SW 1271 (cell line): ENCODE measurements around the gene LRRC1.
"Not testable (repeated sequence)": the region's sequence is repeated elsewhere in the genome, so short reads cannot be mapped to it uniquely, and the experiment has no call there.

ENCODE experiments used
- DNase-seq, 2 experiments: peaks; one replicate each; lab custom pipeline; 2025; lab: John Stamatoyannopoulos, UW

The LRRC1 gene

GRCh38 chr6:53794720-53795339, at the start of gene LRRC1:
Gene LRRC1, plus strand, starts transcription at chr6:53795005. Its CDS starts 252 bp downstream, at chr6:53795257.
- peak; percentile 35 to 79 for DNase-seq

- DNase-seq, result no peak
Measured at GRCh38 chr6:53746442-53747103, 48.2 kb upstream of the LRRC1 start.

DNA sequence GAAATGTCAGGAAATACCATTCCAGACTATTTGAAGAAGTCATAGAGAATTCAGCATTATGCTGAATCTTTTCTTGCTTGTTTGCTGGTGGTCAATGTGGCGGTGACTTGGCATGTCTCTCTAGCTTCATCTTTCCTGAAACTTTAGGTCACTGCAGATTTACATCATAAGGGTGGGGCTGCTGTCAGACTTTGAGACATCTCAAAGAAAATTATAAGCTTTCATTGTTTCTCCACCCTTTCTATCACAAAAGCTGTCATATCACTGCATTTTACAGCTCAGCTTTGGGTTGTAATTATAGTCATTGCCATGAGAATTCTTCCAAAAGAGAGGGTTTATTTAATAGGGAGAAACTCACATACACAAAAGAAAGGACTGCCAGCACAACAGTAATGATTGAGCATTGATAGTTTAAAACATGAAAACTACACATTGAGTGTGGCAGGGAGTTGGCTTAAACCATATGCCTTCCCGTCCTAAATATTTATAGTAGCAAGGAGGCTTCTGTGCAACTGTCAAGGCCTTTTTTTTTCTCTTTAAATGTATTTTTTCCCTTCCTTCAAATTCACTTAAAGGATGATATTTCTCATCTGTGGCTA, 44.7 kb upstream of the LRRC1 start:
- DNase-seq, result no peak

- no peak for DNase-seq
Measured at GRCh38 chr6:53751417-53751816, 43.4 kb upstream of the LRRC1 start.

- DNase-seq, result no peak
Measured at GRCh38 chr6:53752440-53752839, 42.4 kb upstream of the LRRC1 start.

DNA sequence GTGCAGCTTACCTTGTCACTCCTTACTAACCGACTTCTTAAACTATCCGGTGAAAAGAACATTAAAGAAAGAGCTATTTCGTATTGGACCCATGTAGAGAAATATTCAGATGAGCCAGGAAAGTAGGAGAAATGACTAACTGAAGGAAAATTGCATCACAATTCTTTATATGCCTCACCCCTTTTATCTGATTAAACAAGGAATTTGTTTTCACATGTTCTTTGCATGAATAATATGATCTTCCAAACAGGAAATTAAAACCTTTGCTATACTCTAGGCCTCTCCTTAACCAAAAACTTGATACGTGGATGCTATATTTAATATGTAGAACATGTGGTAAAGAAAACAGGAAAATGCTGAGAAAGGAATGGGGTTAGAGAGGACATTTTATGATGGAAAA, 41.9 kb upstream of the LRRC1 start:
- no peak for DNase-seq

DNA sequence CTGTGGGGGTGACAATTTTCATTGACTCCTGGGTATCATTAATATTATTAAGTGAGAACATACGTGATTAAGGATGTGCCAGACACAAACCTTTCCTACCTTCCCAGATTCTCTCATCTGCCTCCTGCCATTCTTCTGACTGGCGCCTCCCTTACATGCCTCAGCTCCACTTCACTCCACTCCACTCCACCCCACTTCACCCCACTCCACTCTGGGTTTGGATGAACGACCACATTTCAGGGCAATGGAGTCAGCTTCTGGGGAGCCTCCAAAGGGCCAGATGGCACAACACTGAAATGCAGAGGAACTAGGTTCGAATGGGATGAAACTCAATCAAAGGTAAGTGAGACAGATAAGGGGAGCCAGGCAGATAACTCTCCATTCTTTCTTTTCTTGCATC, 40.5 kb upstream of the LRRC1 start:
- DNase-seq, result no peak

DNA sequence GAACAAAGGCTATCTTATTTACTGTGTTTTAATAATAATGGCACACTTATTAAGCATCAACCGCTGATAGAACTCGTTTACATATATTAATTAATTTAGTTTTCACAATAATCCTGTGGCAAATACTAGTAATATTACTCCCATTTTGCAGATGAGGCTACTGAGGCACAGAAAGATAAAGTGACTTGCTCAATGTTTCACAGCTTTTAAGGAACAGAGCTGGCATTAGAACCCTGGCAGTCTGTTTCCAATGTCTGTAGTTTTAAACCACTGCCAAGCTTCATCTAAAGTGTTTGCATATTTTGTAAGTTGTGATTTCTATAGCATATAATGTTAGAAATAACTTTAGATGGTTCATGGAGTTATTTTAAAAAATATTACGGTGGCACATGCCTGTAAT, 38.4 kb upstream of the LRRC1 start:
- DNase-seq, result no peak

- DNase-seq, result no peak
Measured at GRCh38 chr6:53758496-53758895, 36.3 kb upstream of the LRRC1 start.

DNA sequence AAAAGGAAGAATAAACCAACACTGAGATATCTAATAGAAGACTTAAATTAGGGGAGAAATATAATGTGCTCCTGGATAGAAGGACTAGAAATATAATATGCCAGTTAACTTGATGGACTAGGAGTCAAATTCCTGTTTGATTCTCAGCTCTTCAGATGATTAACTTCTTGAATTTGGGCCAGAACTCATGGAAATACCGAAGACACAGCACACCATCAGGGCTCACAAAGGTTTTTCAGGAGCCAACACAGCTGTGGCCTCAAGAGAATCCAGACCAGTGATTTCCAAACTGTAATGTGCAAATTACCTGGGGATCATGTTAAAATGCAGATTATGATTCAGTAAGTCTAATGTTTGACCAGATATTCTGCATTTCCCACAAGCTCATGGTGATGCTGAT, 33.8 kb upstream of the LRRC1 start:
- no peak for DNase-seq

DNA sequence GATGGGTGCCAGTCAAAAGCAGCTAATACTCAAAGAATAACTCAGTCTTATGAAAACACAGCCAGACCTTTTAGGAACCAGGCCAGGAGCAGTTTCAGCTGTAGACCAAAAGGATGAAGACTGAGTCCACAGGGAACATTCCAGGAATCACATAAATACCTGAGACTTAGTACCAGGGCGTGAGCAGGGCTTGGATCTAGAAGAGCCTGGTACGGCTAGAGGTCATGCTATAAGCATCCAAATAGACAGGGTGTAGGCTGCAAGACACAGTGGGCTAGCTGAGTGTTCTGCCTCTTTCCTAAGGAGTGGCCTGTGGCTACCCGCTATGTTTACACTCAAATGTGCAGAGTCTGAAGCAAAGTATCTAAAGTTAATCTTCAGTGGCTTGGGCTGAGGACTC, 29.5 kb upstream of the LRRC1 start:
- DNase-seq, result no peak

DNA sequence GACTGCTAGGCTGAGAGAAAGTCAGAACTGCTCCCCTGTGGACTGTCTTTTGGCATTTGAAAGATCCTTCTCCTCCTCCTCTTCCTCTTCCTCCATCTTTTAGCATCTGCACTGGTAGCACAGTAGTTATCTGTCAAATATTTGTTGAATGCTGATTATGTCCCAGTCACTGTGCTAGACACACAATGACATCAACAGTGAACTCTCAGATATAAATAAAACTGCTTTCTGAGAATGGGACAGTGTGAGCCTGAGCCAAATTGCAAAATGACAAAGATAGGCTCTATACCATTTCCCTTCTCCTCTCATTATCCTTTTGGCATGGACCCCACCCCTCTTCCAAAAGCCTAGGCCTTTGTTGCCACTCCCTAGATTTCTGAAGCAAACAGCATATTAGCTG, 27.9 kb upstream of the LRRC1 start:
- DNase-seq, result no peak

DNA sequence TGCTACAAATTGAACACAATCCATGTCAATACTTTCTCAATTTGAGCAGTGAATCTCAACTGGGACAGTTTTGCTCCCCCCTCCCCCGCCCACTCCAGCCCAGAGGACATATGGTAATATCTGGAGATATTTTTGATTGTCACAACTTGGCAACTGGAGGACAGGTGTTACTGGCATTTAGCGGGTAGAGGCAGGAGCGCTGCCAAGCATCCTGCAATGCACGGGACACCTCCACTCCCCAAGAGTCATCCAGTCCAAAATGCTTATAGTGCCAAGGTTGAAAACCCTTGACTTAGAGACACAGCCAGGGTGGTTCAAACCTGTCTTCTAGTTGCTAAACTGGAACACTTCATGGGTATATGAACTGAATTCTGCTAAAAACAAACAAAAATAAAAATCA, 26.9 kb upstream of the LRRC1 start:
- no peak for DNase-seq

GRCh38 chr6:53768636-53769035, 26.2 kb upstream of the LRRC1 start:
- DNase-seq, result no peak

DNA sequence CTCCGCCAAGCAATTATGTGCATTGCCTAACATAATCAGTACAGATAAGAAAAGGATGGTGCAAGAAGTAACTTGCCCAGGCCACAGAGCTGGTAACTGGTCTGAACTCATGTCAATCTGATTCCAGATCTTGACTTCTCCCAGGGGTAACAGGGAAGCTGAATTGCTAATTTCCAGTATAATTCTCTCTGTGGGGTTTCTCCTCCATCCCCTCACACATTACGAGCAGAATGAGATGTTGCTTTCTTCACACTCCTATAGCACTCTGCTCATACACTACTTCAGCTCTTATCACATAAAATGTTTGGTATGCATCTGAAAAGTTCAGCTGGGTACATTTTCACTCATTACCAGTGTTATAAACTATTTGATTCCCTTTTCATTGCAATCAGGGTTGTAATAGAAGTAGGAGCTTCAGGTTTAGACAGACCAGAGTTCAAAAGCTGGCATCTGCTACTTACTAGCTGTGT, 24.0 kb upstream of the LRRC1 start:
- no peak for DNase-seq

DNA sequence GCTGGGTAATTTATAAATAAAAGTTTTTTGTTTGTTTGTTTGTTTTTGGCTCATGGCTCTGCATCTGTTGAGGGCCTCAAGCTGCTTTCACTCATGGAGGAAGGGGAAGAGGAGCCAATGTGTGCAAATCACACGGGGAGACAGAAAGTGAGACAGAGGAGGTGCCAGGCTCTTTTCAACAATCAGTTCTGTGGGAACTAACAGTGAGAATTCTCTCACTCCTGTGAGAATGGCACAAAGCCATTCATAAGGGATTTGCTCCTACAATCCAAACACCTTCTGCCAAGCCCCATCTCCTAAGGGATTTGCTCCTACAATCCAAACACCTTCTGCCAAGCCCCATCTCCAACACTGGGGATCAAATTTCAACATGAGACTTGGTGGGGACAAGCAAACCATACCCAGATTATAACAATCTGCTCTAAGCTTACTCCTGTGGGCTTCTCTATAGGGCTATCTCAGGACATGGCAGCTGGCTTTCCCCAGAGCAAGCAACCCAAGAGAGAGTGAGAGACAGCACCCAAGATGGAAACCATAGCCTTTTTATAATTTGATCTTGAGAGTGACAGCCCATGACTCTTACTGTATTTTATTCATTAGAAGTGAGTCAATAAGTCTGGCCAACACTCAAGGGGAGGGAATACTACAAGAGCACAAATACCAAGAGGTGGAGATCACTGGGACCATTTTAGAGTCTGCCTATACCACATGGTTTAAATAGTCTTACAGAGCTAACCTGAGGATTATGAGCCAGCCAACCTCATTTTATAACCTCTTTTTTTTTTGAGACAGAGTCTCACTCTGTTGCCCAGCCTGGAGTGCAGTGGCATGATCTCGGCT, 22.8 kb upstream of the LRRC1 start:
- DNase-seq, result no peak

- no peak for DNase-seq
Measured at GRCh38 chr6:53773044-53773696, 21.6 kb upstream of the LRRC1 start.

- not testable (repeated sequence) for DNase-seq
Measured at GRCh38 chr6:53776152-53776551, 18.7 kb upstream of the LRRC1 start.

DNA sequence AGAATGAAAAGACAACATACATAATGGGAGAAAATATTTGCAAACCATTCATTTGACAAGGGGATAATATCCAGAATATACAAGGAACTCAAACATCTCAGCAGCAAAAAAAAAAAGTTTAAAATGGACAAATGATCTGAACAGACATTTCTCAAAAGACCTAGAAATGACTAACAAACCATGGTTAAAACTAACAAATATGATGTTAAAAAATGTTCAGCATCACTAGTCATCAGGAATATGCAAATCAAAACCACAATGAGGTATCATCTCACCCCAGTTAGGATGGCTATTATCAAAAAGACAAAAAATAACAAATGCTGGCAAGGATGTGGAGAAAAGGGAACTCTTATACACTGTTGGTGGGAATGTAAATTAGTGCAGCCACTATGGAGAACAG, 9.8 kb upstream of the LRRC1 start:
- not testable (repeated sequence) for DNase-seq

DNA sequence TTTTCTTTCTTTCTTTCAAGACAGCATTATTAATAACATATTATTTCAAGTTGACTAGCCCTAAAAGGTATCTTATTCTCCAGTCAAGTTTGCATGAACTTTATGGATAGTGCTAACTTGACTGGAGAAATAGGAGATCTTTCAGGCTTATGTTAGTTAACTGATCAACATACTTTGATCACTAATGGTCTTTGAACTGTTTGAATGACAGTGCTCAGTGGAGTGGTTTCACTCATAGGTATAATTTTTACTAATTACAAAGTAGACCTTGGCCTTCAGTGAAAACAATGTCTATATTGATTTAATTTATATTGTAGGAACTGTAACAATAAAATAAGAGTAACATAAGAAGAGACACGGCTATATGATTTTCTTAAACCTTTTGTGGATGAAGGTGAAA, 8.0 kb upstream of the LRRC1 start:
- DNase-seq, result no peak

DNA sequence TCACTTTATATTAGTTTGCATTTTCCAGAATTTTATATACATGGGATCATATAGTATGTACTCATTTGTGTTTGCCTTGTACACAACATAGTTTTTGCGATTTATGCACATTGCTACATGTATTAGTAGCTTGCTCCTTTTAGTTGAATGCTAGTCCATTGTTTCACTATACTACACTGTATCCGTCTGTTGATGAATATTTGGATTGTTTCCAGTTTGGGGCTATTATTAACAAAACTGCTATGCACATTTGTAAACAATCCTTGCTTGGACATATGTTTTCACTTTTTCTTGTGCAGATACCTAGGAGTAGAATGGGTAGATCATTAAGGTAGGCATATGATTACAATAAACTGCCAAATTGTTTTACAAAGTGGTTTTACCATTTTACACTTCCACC, 3.9 kb upstream of the LRRC1 start:
- DNase-seq, result no peak

- no peak for DNase-seq
Measured at GRCh38 chr6:53792016-53792415, 2.8 kb upstream of the LRRC1 start.
